SHP77 (cell line): Measurements from ENCODE around the gene RERE.

ENCODE experiments used
- DNase-seq, 2 experiments: peaks; one replicate each; lab custom pipeline; 2025; lab: John Stamatoyannopoulos, UW

Gene RERE

DNA sequence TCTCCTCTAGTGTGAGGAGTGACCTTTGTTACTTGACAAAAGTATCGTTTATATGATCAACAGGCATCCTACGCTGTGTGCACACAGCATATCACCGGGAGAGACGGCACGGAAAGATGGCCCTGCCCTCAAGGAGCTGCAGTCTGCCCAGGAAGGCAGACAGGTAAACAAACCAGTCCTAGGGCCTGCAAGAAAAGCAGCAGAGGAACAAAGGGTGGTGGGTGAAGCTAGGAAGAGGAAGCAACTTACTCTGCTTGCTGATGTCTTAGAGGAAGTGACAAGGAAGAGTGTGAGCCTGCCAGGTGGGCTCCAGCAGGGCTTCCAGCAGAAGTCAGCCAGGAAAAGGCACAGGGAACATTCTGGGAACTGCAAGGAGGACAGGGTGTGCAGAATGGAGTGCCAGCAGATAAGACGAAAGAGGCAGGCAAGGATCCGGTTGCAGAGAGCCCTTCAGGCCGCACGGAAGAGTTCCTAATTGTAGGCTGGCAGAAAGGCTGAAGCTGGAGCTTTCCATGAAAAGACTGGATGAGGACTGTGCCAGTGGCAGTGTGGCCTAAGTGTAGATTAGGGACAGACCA, 392.8 kb downstream of the RERE start:
- DNase-seq, result no peak

DNA sequence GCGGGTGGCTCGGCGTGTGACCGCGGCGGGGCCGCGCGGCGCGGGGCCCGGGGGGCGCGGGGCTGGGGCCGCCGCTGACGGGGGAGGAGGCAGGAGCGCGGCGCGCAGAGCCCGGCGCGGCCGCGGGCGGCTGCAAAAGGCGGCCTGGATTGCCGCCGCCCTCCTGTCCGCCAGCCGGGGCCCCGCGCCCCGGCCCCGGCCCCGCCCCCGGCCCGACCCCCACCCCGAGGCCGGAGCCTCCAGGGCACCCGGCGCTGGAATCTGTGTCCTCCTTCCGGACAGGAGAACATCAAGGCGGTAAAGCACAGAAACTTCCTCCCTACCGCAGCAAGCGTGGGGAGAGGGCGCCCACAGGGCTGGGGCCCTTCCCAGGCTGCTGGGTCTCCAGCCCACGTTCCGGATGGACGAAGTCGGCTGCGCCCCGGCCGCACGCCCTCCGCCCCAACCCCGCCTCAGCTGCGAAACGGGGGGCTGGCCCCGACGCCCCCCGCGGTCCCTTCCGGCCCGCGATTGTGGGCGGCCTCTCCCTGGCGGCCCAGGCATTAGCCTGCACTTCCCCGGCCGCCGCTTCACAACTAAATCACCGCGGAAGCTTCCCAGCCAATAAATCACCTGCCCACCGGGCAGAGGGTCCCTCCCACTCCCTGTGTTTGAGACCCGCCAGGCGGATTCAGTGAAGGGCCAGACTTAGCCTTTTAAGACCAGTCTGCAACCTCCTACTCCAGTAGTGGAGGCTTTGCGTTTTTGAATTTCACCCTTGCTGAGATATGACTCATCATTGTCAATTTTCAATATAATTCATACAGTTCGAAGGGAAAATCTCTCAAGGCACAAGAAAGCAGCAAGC, 393.5 kb downstream of the RERE start:
- peak; percentile 68 to 72 for DNase-seq

GRCh38 chr1:8423269-8423691, 394.2 kb downstream of the RERE start:
- no peak for DNase-seq

DNA sequence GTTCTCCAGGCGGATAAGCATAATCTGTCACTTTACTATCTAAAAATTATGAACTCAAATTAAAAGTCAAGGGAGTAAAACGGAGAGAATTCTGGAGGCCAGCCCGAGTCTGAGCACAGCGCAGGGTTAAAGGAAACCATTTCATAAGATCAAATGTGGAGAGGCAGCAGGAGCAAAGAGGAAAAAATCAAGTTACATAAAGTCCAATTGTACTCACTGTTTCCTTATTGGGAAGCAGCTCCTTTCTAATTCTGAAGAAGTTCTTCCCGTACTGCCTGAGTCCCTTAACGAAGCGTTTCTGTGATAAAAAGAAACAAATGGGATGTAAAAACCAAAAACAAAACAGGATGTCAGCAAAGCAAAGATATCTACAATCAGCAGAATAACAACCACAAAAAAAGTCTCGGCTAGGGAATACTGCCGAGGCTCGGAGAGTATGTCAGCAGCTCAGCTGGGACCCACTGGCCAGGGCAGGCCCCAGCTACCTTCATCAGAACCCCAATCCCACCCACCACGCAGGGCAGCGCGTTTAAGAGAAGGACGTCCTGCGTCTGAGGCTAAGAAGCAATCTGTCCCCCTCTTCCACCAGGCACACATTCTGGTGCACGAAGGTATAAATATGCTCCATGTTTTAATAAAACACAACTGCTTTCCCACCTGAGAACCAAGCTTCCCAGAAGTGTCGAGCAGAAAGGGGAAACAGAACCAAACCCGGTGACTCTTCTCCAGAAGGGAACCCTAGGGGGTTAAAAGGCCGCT, 394.8 kb downstream of the RERE start:
- DNase-seq, result no peak

- DNase-seq, result no peak
These were observed 395.7 kb downstream of the RERE start for GRCh38 chr1:8421721-8422120.

GRCh38 chr1:8420318-8420717, 397.1 kb downstream of the RERE start:
- DNase-seq, result no peak

DNA sequence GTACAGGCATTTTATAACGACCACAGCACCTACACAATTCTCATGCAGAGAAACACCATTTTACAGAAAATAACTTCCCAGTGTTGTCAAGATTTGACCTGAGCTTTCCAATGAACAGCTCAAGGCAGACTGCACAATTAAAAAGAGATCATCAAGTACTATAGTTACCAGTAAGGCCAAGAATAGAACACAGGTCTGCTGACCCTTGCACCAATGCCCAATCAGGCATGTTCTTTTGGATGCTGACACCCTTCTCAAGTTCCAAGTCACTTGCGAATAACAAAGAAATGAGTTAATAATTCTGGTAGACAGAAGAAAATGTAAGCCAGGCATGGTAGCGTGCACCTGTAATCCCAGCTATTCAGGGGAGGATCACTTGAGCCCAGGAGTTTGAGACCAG, 397.6 kb downstream of the RERE start:
- DNase-seq, result no peak

- DNase-seq, result no peak
These were observed 398.3 kb downstream of the RERE start for GRCh38 chr1:8419172-8419571.

DNA sequence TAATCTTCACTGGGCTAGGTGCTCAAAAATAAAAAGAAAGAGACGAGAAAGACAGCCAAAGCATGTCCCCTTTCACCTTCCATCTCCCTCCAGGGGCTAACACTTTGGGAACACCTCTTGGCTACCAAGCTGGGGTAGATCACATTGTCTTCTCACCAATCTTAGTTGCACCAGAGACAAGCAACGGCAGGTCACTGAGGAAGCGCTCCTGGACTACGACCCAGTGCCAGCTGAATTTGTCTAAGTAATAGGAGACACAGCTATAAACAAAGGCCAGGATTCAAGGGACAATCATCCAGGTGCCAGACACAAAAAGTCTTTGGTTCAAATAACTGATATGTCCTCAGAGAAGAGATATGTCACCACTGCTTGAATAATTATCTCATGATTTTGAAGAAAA, 399.1 kb downstream of the RERE start:
- DNase-seq, result no peak

GRCh38 chr1:8417625-8418024, 399.8 kb downstream of the RERE start:
- no peak for DNase-seq

GRCh38 chr1:8416881-8417280, 400.6 kb downstream of the RERE start:
- DNase-seq, result no peak

DNA sequence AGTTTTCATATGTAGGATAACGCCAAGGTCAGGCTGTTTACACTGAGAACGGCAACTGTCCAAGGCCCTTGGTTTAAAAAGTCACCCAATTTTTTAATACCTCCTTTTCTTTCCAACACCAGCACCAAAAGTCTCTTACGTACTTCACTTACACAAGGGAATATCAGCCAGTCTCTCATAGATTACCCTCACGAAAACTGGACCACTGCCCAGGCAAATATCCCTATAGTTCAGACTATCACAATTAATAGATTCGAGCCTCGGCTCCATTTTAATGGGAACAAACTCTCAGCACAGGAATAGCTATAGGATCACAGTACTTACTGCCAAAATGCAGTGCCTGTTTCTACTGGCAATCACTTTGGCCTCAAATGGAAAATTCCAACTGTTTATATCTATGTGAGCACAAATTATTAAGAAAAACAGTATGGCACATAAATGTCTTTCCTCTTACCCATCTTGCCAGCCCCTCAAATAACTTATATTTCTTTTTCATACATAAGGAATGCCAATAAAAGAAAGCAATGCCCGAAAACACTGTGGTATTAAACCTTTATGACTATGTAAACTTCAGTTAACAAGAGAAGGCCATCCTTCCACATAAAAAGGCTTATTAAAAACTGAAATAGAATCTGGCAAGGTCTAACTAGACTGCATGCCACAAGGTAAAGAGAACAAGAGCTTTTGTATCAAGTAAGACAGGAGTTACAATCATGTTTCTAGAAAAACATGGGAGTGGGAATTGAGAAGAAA, 401.7 kb downstream of the RERE start:
- no peak for DNase-seq

GRCh38 chr1:8412183-8412831, 405.1 kb downstream of the RERE start:
- no peak for DNase-seq

GRCh38 chr1:8411803-8412182, 405.6 kb downstream of the RERE start:
- DNase-seq, result no peak

DNA sequence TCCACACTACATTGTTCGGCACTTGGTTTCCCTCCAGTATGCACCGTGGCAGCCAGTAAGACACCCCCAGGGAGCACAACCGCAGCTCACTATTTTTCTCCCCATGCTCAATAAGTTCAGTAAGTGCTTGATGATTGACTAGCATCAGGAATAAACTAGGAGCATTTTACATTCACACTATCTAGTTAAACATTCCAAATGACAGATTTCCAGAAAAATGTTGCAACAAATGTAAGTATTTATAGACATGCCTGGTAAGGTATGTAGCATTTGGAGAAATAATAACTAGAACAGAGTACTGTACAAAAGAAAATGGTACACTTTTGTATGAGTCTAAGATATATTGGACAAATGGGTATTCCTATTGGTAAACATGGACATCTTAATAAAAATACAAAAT, 406.6 kb downstream of the RERE start:
- DNase-seq, result no peak

GRCh38 chr1:8409606-8410005, 407.8 kb downstream of the RERE start:
- no peak for DNase-seq

- no peak for DNase-seq
These were observed 408.3 kb downstream of the RERE start for GRCh38 chr1:8409106-8409505.

GRCh38 chr1:8408151-8408839, 409.1 kb downstream of the RERE start:
- no peak for DNase-seq

DNA sequence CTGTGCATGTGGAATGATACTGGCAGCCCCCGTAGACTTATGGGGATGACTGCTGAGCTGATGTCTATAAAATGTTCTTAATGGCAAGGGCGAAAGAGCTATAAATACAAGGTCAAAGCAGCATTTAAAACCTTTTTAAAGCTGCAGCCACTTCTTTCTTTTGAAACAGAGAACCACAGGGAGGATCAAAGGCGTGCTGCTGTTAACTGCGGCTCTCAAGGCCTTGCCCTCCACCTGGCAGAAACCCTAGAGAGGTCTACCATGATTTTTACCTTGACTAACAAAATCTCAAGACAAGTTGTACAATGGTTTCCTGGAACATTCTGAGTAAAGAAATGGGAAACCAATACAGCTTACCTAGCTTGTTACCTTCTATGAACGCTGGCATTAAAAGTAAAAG, 409.8 kb downstream of the RERE start:
- no peak for DNase-seq

DNA sequence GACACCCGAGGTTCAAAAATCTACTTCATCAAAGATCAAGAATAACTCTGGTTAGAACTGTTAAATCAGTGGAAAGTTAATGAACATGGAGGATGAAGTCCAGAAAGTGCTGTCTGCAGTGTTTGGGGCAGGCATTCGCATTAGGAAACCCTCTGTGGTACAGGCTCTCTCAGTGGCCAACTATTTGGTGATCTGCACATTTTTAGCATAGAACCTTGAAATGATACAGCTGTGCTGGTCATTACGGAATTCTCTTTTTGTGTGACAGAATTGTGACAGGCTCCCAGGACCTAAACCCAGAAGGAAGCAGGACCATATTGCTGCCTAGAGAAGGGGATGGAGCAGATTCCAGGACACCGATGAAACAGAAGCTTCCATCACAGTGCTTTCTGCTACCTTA, 410.5 kb downstream of the RERE start:
- no peak for DNase-seq

DNA sequence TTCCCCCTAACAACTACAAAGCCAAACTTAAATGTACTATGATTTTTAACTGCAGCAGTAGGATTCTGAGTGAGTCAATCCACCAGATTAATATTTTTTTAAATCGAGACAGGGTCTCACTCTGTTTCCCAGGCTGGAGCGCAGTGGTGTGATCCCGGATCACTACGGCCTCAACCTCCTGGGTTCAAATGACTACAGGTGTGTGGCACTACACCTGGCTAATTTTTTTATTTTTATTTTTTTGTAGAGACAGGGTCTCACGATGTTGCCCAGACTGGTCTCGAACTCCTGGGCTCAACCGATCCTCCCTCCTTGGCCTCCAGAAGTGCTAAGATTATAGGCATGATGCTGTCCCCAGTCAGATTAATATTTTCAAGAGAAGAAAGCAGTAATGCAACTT, 411.4 kb downstream of the RERE start:
- no peak for DNase-seq
